Activated CD8-positive, alpha-beta memory T cell treated with anti-CD3 and anti-CD28 coated beads for 4 hours (primary cell): ENCODE data around the gene TMEM61.
"Not testable (repeated sequence)": the region's sequence is repeated elsewhere in the genome, so short reads cannot be mapped to it uniquely, and the experiment has no call there.

Experiments
- DNase-seq, 2 donors: peaks; one replicate each; pipeline ENCODE4 v3.0.0-alpha.2; 2020; ENCODE audit warnings: low read depth in 2 of 2

TMEM61 gene

GRCh38 chr1:54962612-54963395, 17.6 kb upstream of the TMEM61 start:
- no peak for DNase-seq

- not testable (repeated sequence) for DNase-seq
Observed at GRCh38 chr1:54963829-54964228, 16.6 kb upstream of the TMEM61 start.

- DNase-seq = no peak
Observed at GRCh38 chr1:54965624-54966340, 14.6 kb upstream of the TMEM61 start.

- no peak for DNase-seq
Observed at GRCh38 chr1:54967372-54967771, 13.1 kb upstream of the TMEM61 start.

GRCh38 chr1:54968551-54968950, 11.9 kb upstream of the TMEM61 start:
- no peak for DNase-seq

- no peak for DNase-seq
Observed at GRCh38 chr1:54969879-54970278, 10.5 kb upstream of the TMEM61 start.

- no peak for DNase-seq
Observed at GRCh38 chr1:54970901-54971300, 9.5 kb upstream of the TMEM61 start.

GRCh38 chr1:54971317-54971791, 9.1 kb upstream of the TMEM61 start:
- DNase-seq = no peak

GRCh38 chr1:54972436-54972835, 8.0 kb upstream of the TMEM61 start:
- no peak for DNase-seq

- no peak for DNase-seq
Observed at GRCh38 chr1:54973205-54973921, 7.1 kb upstream of the TMEM61 start.

GRCh38 chr1:54975356-54976108, 4.9 kb upstream of the TMEM61 start:
- no peak for DNase-seq

GRCh38 chr1:54976747-54977146, 3.7 kb upstream of the TMEM61 start:
- DNase-seq = no peak

- DNase-seq = no peak
Observed at GRCh38 chr1:54977533-54978297, 2.7 kb upstream of the TMEM61 start.

- DNase-seq = no peak
Observed at GRCh38 chr1:54978528-54979326, 1.7 kb upstream of the TMEM61 start.

- no peak for DNase-seq
Observed at GRCh38 chr1:54979327-54979891, 1.0 kb upstream of the TMEM61 start.

- DNase-seq = no peak
Observed at GRCh38 chr1:54980046-54980527, 341 bp upstream of the TMEM61 start.

- DNase-seq = no peak
Observed at GRCh38 chr1:54981466-54981865, 1.0 kb downstream of the TMEM61 start.

GRCh38 chr1:54982739-54983138, 2.3 kb downstream of the TMEM61 start:
- no peak for DNase-seq

- no peak for DNase-seq
Observed at GRCh38 chr1:54984131-54984842, 3.9 kb downstream of the TMEM61 start.
